GM12878 (cell line): ENCODE measurements around the gene DYNC1I1. TPM values are rescaled to one million over a fixed set of nuclear protein-coding genes. Genes with fewer than 3 reads are reported as not detected.

ENCODE experiments used
- ATAC-seq: fragments of 200-7000 bp; cut with Tn5 transposase; 3 replicates; pipeline ENCODE4 v1.9.1; 2020; ENCODE audit warnings: mild to moderate bottlenecking, moderate library complexity
- BruUV-seq: library from RNA; stranded (reverse); fragments of 400-500 nt; replicated peaks from 2 replicates; lab custom pipeline; 2021; lab: Mats Ljungman, UMichigan
- CTCF ChIA-PET: fragments of 300-600 bp; sonication (Branson Sonifier 250); formaldehyde crosslinking; extraction: SDS; loops from one replicate; lab custom pipeline; 2021; ENCODE audit warnings: inconsistent platforms; lab: Yijun Ruan, JAX
- POLR2A ChIA-PET: fragments of 350-600 bp; formaldehyde crosslinking; extraction: SDS; loops from one replicate; lab custom pipeline; 2021; ENCODE audit warnings: inconsistent platforms; lab: Charles Lee
- RAD21 ChIA-PET: fragments of 300-600 bp; sonication (Branson Sonifier 250); formaldehyde crosslinking; loops from one replicate; lab custom pipeline; 2023; ENCODE audit warnings: antibody characterized with exemption; ENCODE audit not compliant: unreplicated experiment; lab: Charles Lee
- SMC1A ChIA-PET: fragments of 300-600 bp; sonication (Branson Sonifier 250); formaldehyde crosslinking; loops from one replicate; lab custom pipeline; 2023; ENCODE audit not compliant: unreplicated experiment, uncharacterized antibody; lab: Charles Lee
- DNase-seq: peaks from one replicate; pipeline ENCODE4 v3.0.0-alpha.2; 2011; ENCODE audit warnings: low read depth, low spot score
- FAIRE-seq: peaks from 3 replicates; lab custom pipeline; 2011; peaks lifted over from hg19 to GRCh38; lab: Jason Lieb, UNC
- H2AFZ ChIP-seq: 2 replicates; pipeline ENCODE4 v1.6.0; 2011; ENCODE audit warnings: low read depth, low read length, control low read depth; ENCODE audit not compliant: control insufficient read depth
- H3K27ac ChIP-seq: 2 replicates; pipeline ENCODE4 v1.5.1; 2011; ENCODE audit warnings: control low read depth; ENCODE audit not compliant: control insufficient read depth, insufficient read depth
- H3K27me3 ChIP-seq, 2 experiments: replicated peaks in 1 of 2; 2 replicates each; pipeline versions ENCODE4 v1.6.0 to v1.6.1; 2011; ENCODE audit warnings: low read length in 1 of 2; ENCODE audit not compliant: control insufficient read depth in 2 of 2, insufficient read depth in 2 of 2
- H3K36me3 ChIP-seq, 2 experiments: 2 replicates each; pipeline ENCODE4 v1.5.1; 2011; ENCODE audit warnings: low read length in 1 of 2; ENCODE audit not compliant: control insufficient read depth in 2 of 2, insufficient read depth in 2 of 2
- H3K4me1 ChIP-seq: 2 replicates; pipeline ENCODE4 v1.6.1; 2011; ENCODE audit warnings: mild to moderate bottlenecking, low read length, moderate library complexity, mixed read lengths; ENCODE audit not compliant: control insufficient read depth, insufficient read depth
- H3K4me2 ChIP-seq: 2 replicates; pipeline ENCODE4 v1.6.0; 2011; ENCODE audit warnings: control low read depth; ENCODE audit not compliant: control insufficient read depth, insufficient read depth
- H3K4me3 ChIP-seq: fragments of 200-600 bp; sonication (generic); 2 replicates; pipeline ENCODE4 v1.5.1; 2016
- H3K79me2 ChIP-seq: 2 replicates; pipeline ENCODE4 v1.6.0; 2011; ENCODE audit warnings: low read length; ENCODE audit not compliant: control insufficient read depth, insufficient read depth
- H3K9ac ChIP-seq: 2 replicates; pipeline ENCODE4 v1.8.0; 2011; ENCODE audit warnings: low read length, control low read depth, mixed read lengths; ENCODE audit not compliant: control insufficient read depth, insufficient read depth
- H3K9me3 ChIP-seq: replicated peaks from 3 replicates; pipeline ENCODE4 v1.5.1; 2011; ENCODE audit warnings: mild to moderate bottlenecking, low read length; ENCODE audit not compliant: control insufficient read depth, insufficient read depth
- H4K20me1 ChIP-seq: 2 replicates; pipeline ENCODE4 v1.6.0; 2011; ENCODE audit not compliant: control insufficient read depth, insufficient read depth
- BACH1 ChIP-seq: fragments of 450-650 bp; IDR thresholded peaks from 2 replicates; pipeline ENCODE4 v1.6.1; 2017; ENCODE audit warnings: mild to moderate bottlenecking, borderline replicate concordance
- BHLHE40 ChIP-seq, 2 experiments: fragments of 450-650 bp in 1 of 2; IDR thresholded peaks; 2 replicates each; pipeline ENCODE4 v1.6.1; 2011 to 2017; ENCODE audit warnings: low read depth in 2 of 2, borderline replicate concordance in 1 of 2, improper control_type of control experiment in 1 of 2, low read length in 1 of 2, mild to moderate bottlenecking in 1 of 2
- BRCA1 ChIP-seq: IDR thresholded peaks from 2 replicates; pipeline ENCODE4 v1.6.1; 2011; ENCODE audit warnings: low read depth, low read length, improper control_type of control experiment
- CBX3 ChIP-seq: fragments of 200-600 bp; sonication (generic); IDR thresholded peaks from 2 replicates; pipeline ENCODE4 v1.6.1; 2016; ENCODE audit warnings: low read depth, borderline replicate concordance
- ETV6 ChIP-seq, 2 experiments: fragments of 450-650 bp in 1 of 2; IDR thresholded peaks in 1 of 2; conservative IDR thresholded peaks in 1 of 2; 2 replicates each; pipeline ENCODE4 v1.6.1; 2014; ENCODE audit warnings: antibody characterized with exemption in 1 of 2, borderline replicate concordance in 1 of 2, low read depth in 1 of 2, mild to moderate bottlenecking in 1 of 2, moderate library complexity in 1 of 2
- HCFC1 ChIP-seq: fragments of 150-350 bp; IDR thresholded peaks from 2 replicates; pipeline ENCODE4 v1.6.1; 2014; ENCODE audit warnings: low read length
- MXI1 ChIP-seq: fragments of 150-350 bp; IDR thresholded peaks from 2 replicates; pipeline ENCODE4 v1.6.1; 2011; ENCODE audit warnings: low read depth, mild to moderate bottlenecking, inconsistent platforms, low read length, improper control_type of control experiment
- NBN ChIP-seq: fragments of 450-650 bp; IDR thresholded peaks from 2 replicates; pipeline ENCODE4 v1.6.1; 2016
- NR2C1 ChIP-seq: fragments of 450-650 bp; IDR thresholded peaks from 2 replicates; pipeline ENCODE4 v1.6.1; 2017; ENCODE audit warnings: antibody characterized with exemption, mild to moderate bottlenecking, moderate library complexity
- POLR2A ChIP-seq: IDR thresholded peaks from 2 replicates; pipeline ENCODE4 v1.6.1; 2011; ENCODE audit warnings: low read depth, mild to moderate bottlenecking, low read length
- POLR2AphosphoS5 ChIP-seq: IDR thresholded peaks from 2 replicates; pipeline ENCODE4 v1.6.1; 2011; ENCODE audit warnings: mild to moderate bottlenecking, low read length, inconsistent platforms
- SMARCA5 ChIP-seq: fragments of 450-650 bp; IDR thresholded peaks from 2 replicates; pipeline ENCODE4 v1.6.1; 2017; ENCODE audit warnings: mild to moderate bottlenecking
- ZZZ3 ChIP-seq: IDR thresholded peaks from 2 replicates; pipeline ENCODE4 v1.6.1; 2011; ENCODE audit warnings: low read depth; ENCODE audit not compliant: control insufficient read depth, insufficient read length
- WGBS: methylation state at CpG from one replicate; pipeline ENCODE4 v1.1.6; 2016; ENCODE audit warnings: low lambda C conversion rate; ENCODE audit not compliant: insufficient replicate concordance, insufficient coverage; ENCODE audit errors: missing lambda C conversion rate; 5-methylcytosine and 5-hydroxymethylcytosine counted together
- in situ Hi-C: fragments of 300-500 bp; cut with MboI; formaldehyde crosslinking; loops from 9 replicates; pipeline ENCODE4 v1.14.3; 2018; ENCODE audit warnings: mixed read lengths
- intact Hi-C: fragments of 100-400 bp; cut with micrococcal nuclease; formaldehyde crosslinking; loops from one replicate; pipeline ENCODE4 v1.14.2; 2022; ENCODE audit not compliant: unreplicated experiment
- polyA plus RNA-seq, 11 experiments: library from polyadenylated mRNA; depleted of rRNA in 4 of 11; unstranded in 6 of 11; stranded (reverse) in 5 of 11; fragments of >200 nt; fragmentation: Nextera tagmentation in 4 of 11; fragmentation: Illumina TruSeq in 1 of 11; extraction: Ambion mirVana in 4 of 11; extraction: Trizol in 1 of 11; gene quantifications; 1 replicate in 1 of 11; 2 replicates in 10 of 11; pipeline versions ENCODE4 v1.2.1 to v1.2.3, GENCODE V29; 2011 to 2016; ENCODE audit warnings: inconsistent platforms in 2 of 11, missing spikeins in 2 of 11, low read depth in 1 of 11
- total RNA-seq, 4 experiments: library from RNA; depleted of rRNA in 3 of 4; stranded (reverse); fragments of >200 nt in 3 of 4; fragmentation: Illumina TruSeq in 1 of 4; extraction: Trizol in 1 of 4; gene quantifications; 2 replicates each; pipeline versions ENCODE4 v1.2.1 to v1.2.3, GENCODE V29; 2013 to 2021
- TF ChIP-seq, protein P1 (sequence below): IDR thresholded peaks from 2 replicates; pipeline ENCODE4 v1.6.1; 2011; ENCODE audit warnings: mild to moderate bottlenecking, low read depth, low read length, moderate library complexity; ENCODE audit not compliant: insufficient replicate concordance
- TF ChIP-seq, protein P2 (sequence below): fragments of 450-650 bp; IDR thresholded peaks from 2 replicates; pipeline ENCODE4 v1.6.1; 2017; ENCODE audit warnings: antibody characterized with exemption, mild to moderate bottlenecking, moderate library complexity
- TF ChIP-seq, protein P3 (sequence below): IDR thresholded peaks from 2 replicates; pipeline ENCODE4 v1.6.1; 2012; ENCODE audit warnings: low read depth, low read length, improper control_type of control experiment
- TF ChIP-seq, protein P4 (sequence below): IDR thresholded peaks from 2 replicates; pipeline ENCODE4 v1.6.1; 2011; ENCODE audit warnings: low read depth, mild to moderate bottlenecking, low read length, moderate library complexity, borderline replicate concordance; ENCODE audit errors: extremely low read depth

Gene DYNC1I1
- total and polyA plus RNA-seq, 10 of the 15 experiments (the other 5 are each of a cell fraction or from before 2014, with no cell fraction given), result 0.05 to 0.91 (median 0.14) TPM; not detected in 3

DNA sequence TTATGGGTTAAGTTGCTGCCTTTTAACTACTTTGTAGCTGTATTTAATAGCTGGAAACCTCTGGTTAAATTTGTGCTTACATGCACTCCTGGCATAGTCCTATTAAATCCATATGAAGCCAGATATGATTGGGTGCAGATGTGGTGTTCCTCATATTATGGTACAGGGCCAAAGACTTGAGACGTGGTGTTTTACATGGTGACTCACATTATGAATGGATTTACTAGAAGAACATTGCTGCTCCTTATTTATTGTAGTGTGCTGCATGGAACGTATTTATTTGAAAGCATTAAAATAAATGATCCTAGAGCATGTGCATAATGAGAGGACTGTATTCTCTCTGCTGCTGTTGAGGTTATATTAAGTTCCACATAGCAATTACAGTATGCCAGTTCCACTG, 325.5 kb downstream of the DYNC1I1 start (continued):
- no peak for TF ChIP-seq MXI1
- TF ChIP-seq SMARCA5, result no peak
- TF ChIP-seq, all 136 proteins: peak for 0

DNA sequence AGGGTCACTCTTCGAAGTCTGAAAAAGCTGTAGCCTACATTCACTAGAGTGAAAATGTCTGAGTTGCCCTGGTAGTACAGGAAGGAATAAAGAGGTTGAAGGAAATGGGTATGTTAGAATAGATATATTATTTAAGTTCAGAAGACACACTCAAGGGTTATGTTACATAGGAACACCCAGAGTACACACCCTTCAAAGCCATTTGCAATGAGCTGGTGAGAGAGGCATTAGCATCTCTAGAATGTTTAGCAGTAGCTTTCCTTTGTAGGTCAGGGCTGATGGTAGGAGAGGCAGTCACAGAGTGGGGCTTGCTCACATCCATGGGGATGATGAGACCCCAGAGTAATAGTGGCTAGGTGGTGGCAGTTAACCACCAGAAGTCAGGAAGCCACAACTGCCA, 328.4 kb downstream of the DYNC1I1 start:
- Histone ChIP-seq H3K4me3 (no peak overlapping the region), H3K9ac (no peak overlapping the region), H3K4me1 (no peaks in the 10 kb centered on the region), H3K79me2 (no peaks in the 10 kb centered on the region), H3K4me2 (no peak overlapping the region), H3K9me3 (no peaks in the 10 kb centered on the region), H3K36me3 (no peaks in the 10 kb centered on the region), H3K27ac (no peak overlapping the region), H4K20me1 (no peaks in the 10 kb centered on the region), H3K27me3 (no peaks in the 10 kb centered on the region), H2AFZ (no peak overlapping the region)
- no TSS peak for BruUV-seq
- SMC1A ChIA-PET, result interaction anchor here (0.7 to 1.0 kb wide), 2 partner anchors 14 to 206 kb away, joined by 3 read pairs; no protein-coding TSS in a partner anchor
- POLR2A ChIA-PET, result interaction anchor here (0.5 kb wide), 1 partner anchor 57 kb away, joined by 5 read pairs; no protein-coding TSS in a partner anchor
- no peak for ATAC-seq
- RAD21 ChIA-PET, result no interaction called here
- WGBS, result 0% methylated on average over 1 of the region's 1 CpG
- CTCF ChIA-PET, result no interaction called here
- FAIRE-seq, result no peak
- intact Hi-C loops, result no loop called here
- DNase-seq, result no peak
- in situ Hi-C loops, result no loop called here
- TF ChIP-seq NR2C1 (no peak), HCFC1 (no peak), ETV6 (conservative IDR thresholded peaks at IDR 0.05 in 1 of 2, IDR thresholded peaks at IDR 0.05 in 1 of 2; ENCODE audit: borderline replicate concordance in 1 of 2, low read depth in 1 of 2) (no peak), BHLHE40 (IDR thresholded peaks at IDR 0.05; ENCODE audit: borderline replicate concordance in 1 of 2, low read depth in 2 of 2, low read length in 1 of 2) (no peak), NBN (no peak), BRCA1 (no peak), POLR2AphosphoS5 (no peak), BACH1 (no peak), CBX3 (no peak), ZZZ3 (no peak), POLR2A (no peak)
- TF ChIP-seq, protein P1, sequence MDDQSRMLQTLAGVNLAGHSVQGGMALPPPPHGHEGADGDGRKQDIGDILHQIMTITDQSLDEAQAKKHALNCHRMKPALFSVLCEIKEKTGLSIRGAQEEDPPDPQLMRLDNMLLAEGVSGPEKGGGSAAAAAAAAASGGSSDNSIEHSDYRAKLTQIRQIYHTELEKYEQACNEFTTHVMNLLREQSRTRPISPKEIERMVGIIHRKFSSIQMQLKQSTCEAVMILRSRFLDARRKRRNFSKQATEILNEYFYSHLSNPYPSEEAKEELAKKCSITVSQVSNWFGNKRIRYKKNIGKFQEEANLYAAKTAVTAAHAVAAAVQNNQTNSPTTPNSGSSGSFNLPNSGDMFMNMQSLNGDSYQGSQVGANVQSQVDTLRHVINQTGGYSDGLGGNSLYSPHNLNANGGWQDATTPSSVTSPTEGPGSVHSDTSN, result no peak
- TF ChIP-seq, protein P2, sequence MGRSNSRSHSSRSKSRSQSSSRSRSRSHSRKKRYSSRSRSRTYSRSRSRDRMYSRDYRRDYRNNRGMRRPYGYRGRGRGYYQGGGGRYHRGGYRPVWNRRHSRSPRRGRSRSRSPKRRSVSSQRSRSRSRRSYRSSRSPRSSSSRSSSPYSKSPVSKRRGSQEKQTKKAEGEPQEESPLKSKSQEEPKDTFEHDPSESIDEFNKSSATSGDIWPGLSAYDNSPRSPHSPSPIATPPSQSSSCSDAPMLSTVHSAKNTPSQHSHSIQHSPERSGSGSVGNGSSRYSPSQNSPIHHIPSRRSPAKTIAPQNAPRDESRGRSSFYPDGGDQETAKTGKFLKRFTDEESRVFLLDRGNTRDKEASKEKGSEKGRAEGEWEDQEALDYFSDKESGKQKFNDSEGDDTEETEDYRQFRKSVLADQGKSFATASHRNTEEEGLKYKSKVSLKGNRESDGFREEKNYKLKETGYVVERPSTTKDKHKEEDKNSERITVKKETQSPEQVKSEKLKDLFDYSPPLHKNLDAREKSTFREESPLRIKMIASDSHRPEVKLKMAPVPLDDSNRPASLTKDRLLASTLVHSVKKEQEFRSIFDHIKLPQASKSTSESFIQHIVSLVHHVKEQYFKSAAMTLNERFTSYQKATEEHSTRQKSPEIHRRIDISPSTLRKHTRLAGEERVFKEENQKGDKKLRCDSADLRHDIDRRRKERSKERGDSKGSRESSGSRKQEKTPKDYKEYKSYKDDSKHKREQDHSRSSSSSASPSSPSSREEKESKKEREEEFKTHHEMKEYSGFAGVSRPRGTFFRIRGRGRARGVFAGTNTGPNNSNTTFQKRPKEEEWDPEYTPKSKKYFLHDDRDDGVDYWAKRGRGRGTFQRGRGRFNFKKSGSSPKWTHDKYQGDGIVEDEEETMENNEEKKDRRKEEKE, result no peak
- TF ChIP-seq, protein P3, sequence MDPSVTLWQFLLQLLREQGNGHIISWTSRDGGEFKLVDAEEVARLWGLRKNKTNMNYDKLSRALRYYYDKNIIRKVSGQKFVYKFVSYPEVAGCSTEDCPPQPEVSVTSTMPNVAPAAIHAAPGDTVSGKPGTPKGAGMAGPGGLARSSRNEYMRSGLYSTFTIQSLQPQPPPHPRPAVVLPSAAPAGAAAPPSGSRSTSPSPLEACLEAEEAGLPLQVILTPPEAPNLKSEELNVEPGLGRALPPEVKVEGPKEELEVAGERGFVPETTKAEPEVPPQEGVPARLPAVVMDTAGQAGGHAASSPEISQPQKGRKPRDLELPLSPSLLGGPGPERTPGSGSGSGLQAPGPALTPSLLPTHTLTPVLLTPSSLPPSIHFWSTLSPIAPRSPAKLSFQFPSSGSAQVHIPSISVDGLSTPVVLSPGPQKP, result no peak
- TF ChIP-seq, protein P4, sequence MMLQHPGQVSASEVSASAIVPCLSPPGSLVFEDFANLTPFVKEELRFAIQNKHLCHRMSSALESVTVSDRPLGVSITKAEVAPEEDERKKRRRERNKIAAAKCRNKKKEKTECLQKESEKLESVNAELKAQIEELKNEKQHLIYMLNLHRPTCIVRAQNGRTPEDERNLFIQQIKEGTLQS, result no peak
